RWPE2 (cell line): Measurements from ENCODE around the gene MMP7.

Experiments used
- ATAC-seq: fragments of 200-7000 bp; cut with Tn5 transposase; 3 replicates; pipeline ENCODE4 v1.9.1; 2021; ENCODE audit warnings: low read depth
- DNase-seq: peaks from one replicate; pipeline ENCODE4 v3.0.0-alpha.2; 2020; ENCODE audit warnings: low spot score
- H3K27ac ChIP-seq: fragments of 450-650 bp; 2 replicates; pipeline ENCODE4 v1.5.1; 2017; ENCODE audit warnings: mild to moderate bottlenecking; ENCODE audit not compliant: poor library complexity, severe bottlenecking
- H3K27me3 ChIP-seq: fragments of 250-450 bp; sonication (Bioruptor Pico); 2 replicates; pipeline ENCODE4 v1.5.1; 2021; ENCODE audit warnings: mild to moderate bottlenecking, moderate library complexity; ENCODE audit not compliant: insufficient read depth, poor library complexity, severe bottlenecking
- H3K36me3 ChIP-seq: fragments of 250-450 bp; sonication (Bioruptor Pico); 2 replicates; pipeline ENCODE4 v1.5.1; 2020; ENCODE audit warnings: low read depth, mild to moderate bottlenecking, moderate library complexity
- H3K4me1 ChIP-seq: fragments of 250-450 bp; sonication (Bioruptor Pico); 2 replicates; pipeline ENCODE4 v1.5.1; 2021; ENCODE audit warnings: mild to moderate bottlenecking, moderate library complexity; ENCODE audit not compliant: insufficient read depth, poor library complexity, severe bottlenecking
- H3K4me3 ChIP-seq: fragments of 250-450 bp; sonication (Bioruptor Pico); 2 replicates; pipeline ENCODE4 v1.5.1; 2021; ENCODE audit warnings: mild to moderate bottlenecking, moderate library complexity; ENCODE audit not compliant: severe bottlenecking
- H3K9me3 ChIP-seq: fragments of 250-450 bp; sonication (Bioruptor Pico); 2 replicates; pipeline ENCODE4 v1.5.1; 2021; ENCODE audit warnings: mild to moderate bottlenecking, moderate library complexity; ENCODE audit not compliant: severe bottlenecking
- TF ChIP-seq, protein P1 (sequence below): fragments of 450-650 bp; IDR thresholded peaks from one replicate; pipeline ENCODE4 v1.5.1; 2017; ENCODE audit warnings: mild to moderate bottlenecking, moderate library complexity; ENCODE audit not compliant: poor library complexity, severe bottlenecking

MMP7 gene

GRCh38 chr11:102494216-102494615 lies 36.3 kb downstream of the MMP7 start:
- DNase-seq (no peak), ATAC-seq (peak; percentile 98)
- H3K36me3 ChIP-seq = no peaks in the 10 kb centered on the region
- no peak overlapping the region for H3K4me3 ChIP-seq
- peak overlapping the region; percentile 40 for H3K27ac ChIP-seq
- peaks cover 15% of the 10 kb centered on the region for H3K4me1 ChIP-seq
- TF ChIP-seq, protein P1, sequence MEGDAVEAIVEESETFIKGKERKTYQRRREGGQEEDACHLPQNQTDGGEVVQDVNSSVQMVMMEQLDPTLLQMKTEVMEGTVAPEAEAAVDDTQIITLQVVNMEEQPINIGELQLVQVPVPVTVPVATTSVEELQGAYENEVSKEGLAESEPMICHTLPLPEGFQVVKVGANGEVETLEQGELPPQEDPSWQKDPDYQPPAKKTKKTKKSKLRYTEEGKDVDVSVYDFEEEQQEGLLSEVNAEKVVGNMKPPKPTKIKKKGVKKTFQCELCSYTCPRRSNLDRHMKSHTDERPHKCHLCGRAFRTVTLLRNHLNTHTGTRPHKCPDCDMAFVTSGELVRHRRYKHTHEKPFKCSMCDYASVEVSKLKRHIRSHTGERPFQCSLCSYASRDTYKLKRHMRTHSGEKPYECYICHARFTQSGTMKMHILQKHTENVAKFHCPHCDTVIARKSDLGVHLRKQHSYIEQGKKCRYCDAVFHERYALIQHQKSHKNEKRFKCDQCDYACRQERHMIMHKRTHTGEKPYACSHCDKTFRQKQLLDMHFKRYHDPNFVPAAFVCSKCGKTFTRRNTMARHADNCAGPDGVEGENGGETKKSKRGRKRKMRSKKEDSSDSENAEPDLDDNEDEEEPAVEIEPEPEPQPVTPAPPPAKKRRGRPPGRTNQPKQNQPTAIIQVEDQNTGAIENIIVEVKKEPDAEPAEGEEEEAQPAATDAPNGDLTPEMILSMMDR = no peak
- H3K27me3 ChIP-seq = no peaks in the 10 kb centered on the region
- H3K9me3 ChIP-seq = no peaks in the 10 kb centered on the region

GRCh38 chr11:102493524-102493923 lies 37.0 kb downstream of the MMP7 start:
- Histone ChIP-seq H3K9me3 (no peaks in the 10 kb centered on the region), H3K4me3 (no peak overlapping the region), H3K36me3 (no peaks in the 10 kb centered on the region), H3K27ac (peak overlapping the region; percentile 40), H3K27me3 (no peaks in the 10 kb centered on the region), H3K4me1 (peaks cover 15% of the 10 kb centered on the region)
- TF ChIP-seq, protein P1 = no peak
- ATAC-seq (no peak), DNase-seq (no peak)

GRCh38 chr11:102491969-102492368 lies 38.6 kb downstream of the MMP7 start:
- TF ChIP-seq, protein P1 = no peak
- Histone ChIP-seq H3K9me3 (no peaks in the 10 kb centered on the region), H3K36me3 (no peaks in the 10 kb centered on the region), H3K4me3 (no peak overlapping the region), H3K4me1 (peaks cover 15% of the 10 kb centered on the region), H3K27me3 (no peaks in the 10 kb centered on the region), H3K27ac (no peak overlapping the region)
- ATAC-seq = no peak
- DNase-seq = no peak

DNA sequence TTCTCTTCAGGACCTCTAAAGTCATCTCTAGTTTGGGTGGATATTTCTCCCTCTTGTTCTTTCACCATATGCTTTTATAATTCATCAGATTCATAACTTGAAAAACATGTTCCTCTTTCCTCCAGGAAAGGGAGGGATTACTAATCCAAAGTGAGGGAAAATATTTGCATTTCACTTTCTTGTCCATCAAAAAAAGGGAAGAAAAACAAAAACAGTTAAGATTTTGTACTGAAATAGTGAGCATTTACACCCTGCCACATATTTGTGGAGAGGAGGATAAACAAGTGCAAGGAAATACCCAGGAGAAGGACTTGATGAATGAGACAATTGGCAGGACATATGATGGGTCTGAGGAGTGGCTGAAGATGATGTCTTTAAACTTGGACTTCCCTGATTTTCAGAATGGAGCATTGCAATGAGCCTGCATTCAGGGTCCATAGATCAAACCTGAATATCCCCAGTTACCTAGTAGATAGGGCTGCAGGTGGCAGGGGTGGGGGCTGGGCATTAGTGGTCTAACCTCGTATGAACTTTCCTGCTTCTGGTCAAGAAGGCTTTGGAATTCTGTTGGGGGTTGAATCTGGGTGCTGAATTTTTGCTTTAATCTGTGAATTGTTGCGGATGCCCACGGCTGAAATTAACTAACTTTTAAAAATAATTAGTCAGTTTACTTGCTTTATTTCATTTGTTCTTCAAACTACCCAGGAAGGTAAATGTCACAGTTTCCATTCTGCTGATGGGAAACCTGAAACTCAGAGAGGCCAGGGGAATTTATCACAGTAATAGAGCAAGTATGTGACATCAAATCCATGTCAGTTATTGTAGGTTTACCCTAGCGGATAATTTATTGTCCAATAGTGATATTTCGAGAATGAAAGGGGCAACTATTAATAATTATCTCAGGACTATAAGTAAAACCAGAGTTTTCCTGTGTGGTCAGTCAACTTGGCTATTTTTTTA lies 41.1 kb downstream of the MMP7 start:
- Histone ChIP-seq H3K9me3 (no peaks in the 10 kb centered on the region), H3K4me1 (peaks cover 15% of the 10 kb centered on the region), H3K27ac (no peak overlapping the region), H3K36me3 (no peaks in the 10 kb centered on the region), H3K4me3 (no peak overlapping the region), H3K27me3 (no peaks in the 10 kb centered on the region)
- no peak for DNase-seq
- no peak for ATAC-seq
- TF ChIP-seq, protein P1 = no peak

GRCh38 chr11:102488208-102488607 lies 42.3 kb downstream of the MMP7 start:
- Histone ChIP-seq H3K36me3 (no peaks in the 10 kb centered on the region), H3K27ac (no peak overlapping the region), H3K4me1 (peaks cover 6% of the 10 kb centered on the region), H3K27me3 (no peaks in the 10 kb centered on the region), H3K9me3 (no peaks in the 10 kb centered on the region), H3K4me3 (no peak overlapping the region)
- TF ChIP-seq, protein P1 = no peak
- DNase-seq = no peak
- no peak for ATAC-seq
